ENCODE data around the gene KMT2E.

The KMT2E gene

GRCh38 chr7:105132835-105133234 lies 118.8 kb downstream of the KMT2E start:
- no peak for DNase-seq

- DNase-seq: no peak
Measured at GRCh38 chr7:105133358-105133757, 119.4 kb downstream of the KMT2E start.

- DNase-seq: no peak
Measured at GRCh38 chr7:105133986-105134655, 120.1 kb downstream of the KMT2E start.

- no peak for DNase-seq
Measured at GRCh38 chr7:105136221-105136620, 122.2 kb downstream of the KMT2E start.

GRCh38 chr7:105137898-105138297 lies 123.9 kb downstream of the KMT2E start:
- DNase-seq: no peak

GRCh38 chr7:105139381-105139780 lies 125.4 kb downstream of the KMT2E start:
- DNase-seq: no peak

- no peak for DNase-seq
Measured at GRCh38 chr7:105141068-105141467, 127.1 kb downstream of the KMT2E start.

GRCh38 chr7:105149827-105150226 lies 135.8 kb downstream of the KMT2E start:
- no peak for DNase-seq

- DNase-seq: no peak
Measured at GRCh38 chr7:105151152-105151551, 137.1 kb downstream of the KMT2E start.

- DNase-seq: no peak
Measured at GRCh38 chr7:105153531-105153930, 139.5 kb downstream of the KMT2E start.

- DNase-seq: no peak
Measured at GRCh38 chr7:105154084-105154483, 140.1 kb downstream of the KMT2E start.

GRCh38 chr7:105156731-105157130 lies 142.7 kb downstream of the KMT2E start:
- DNase-seq: no peak

- no peak for DNase-seq
Measured at GRCh38 chr7:105157278-105157677, 143.3 kb downstream of the KMT2E start.

GRCh38 chr7:105161366-105161765 lies 147.4 kb downstream of the KMT2E start:
- DNase-seq: no peak
